Stomach (tissue), 9 donors: Measurements from ENCODE around the gene PRR5L. TPM values are rescaled to one million over a fixed set of nuclear protein-coding genes. Genes with fewer than 3 reads are reported as not detected.

Source experiments
- DNase-seq, 2 donors: peaks; one replicate each; pipeline versions ENCODE4 v3.0.0 to v3.0.0-alpha.2; 2013 to 2019
- H3K27ac ChIP-seq, 5 donors: fragments of 200-600 bp in 4 of 5; sonication (generic) in 4 of 5; one replicate each; pipeline ENCODE4 v1.5.1; 2013 to 2019; ENCODE audit warnings: mild to moderate bottlenecking in 1 of 5, moderate library complexity in 1 of 5
- H3K27me3 ChIP-seq, 3 donors: fragments of 200-600 bp; sonication (generic); one replicate each; pipeline ENCODE4 v1.5.1; 2017 to 2019; ENCODE audit warnings: mixed run types in 1 of 3
- H3K36me3 ChIP-seq, 4 donors: fragments of 200-600 bp; sonication (generic); 1 replicate in 3 of 4; 2 replicates in 1 of 4; pipeline ENCODE4 v1.5.1; 2016 to 2019
- H3K4me1 ChIP-seq, 4 donors: fragments of 200-600 bp; sonication (generic); one replicate each; pipeline ENCODE4 v1.5.1; 2016 to 2019
- H3K4me3 ChIP-seq, 4 donors: fragments of 200-600 bp; sonication (generic) in 3 of 4; one replicate each; pipeline ENCODE4 v1.5.1; 2016 to 2019; ENCODE audit warnings: mild to moderate bottlenecking in 1 of 4
- H3K9me3 ChIP-seq, 4 donors: fragments of 200-600 bp; sonication (generic); one replicate each; pipeline ENCODE4 v1.5.1; 2016 to 2019
- CTCF ChIP-seq, 7 experiments: fragments of 450-650 bp in 4 of 7; fragments of 200-600 bp in 3 of 7; sonication (generic) in 3 of 7; IDR thresholded peaks; one replicate each; pipeline ENCODE4 v1.5.1; 2016 to 2019; ENCODE audit warnings: antibody characterized with exemption in 7 of 7, control low read depth in 2 of 7, mild to moderate bottlenecking in 1 of 7
- EP300 ChIP-seq: sonication (generic); formaldehyde crosslinking; IDR thresholded peaks from one replicate; pipeline ENCODE4 v1.6.1; 2017; ENCODE audit warnings: antibody characterized with exemption
- POLR2A ChIP-seq, 4 donors: fragments of 450-650 bp; IDR thresholded peaks; one replicate each; pipeline ENCODE4 v1.6.1; 2016; ENCODE audit warnings: antibody characterized with exemption in 4 of 4, control low read depth in 2 of 4, mild to moderate bottlenecking in 1 of 4, moderate library complexity in 1 of 4
- POLR2AphosphoS5 ChIP-seq, 3 donors: sonication (generic); formaldehyde crosslinking; IDR thresholded peaks; one replicate each; pipeline ENCODE4 v1.6.1; 2016; ENCODE audit warnings: antibody characterized with exemption in 3 of 3
- WGBS, 5 donors: extraction: QIAGEN DNeasy Blood & Tissue Kit in 3 of 5; methylation state at CpG; one replicate each; pipeline versions ENCODE4 v1.1.5 to v1.1.7; 2013 to 2018; 5-methylcytosine and 5-hydroxymethylcytosine counted together
- intact Hi-C: fragments of 100-400 bp; cut with DNase I; formaldehyde crosslinking; loops from one replicate; pipeline ENCODE4 v1.15.1; 2023; ENCODE audit warnings: low total_unique reads
- polyA plus RNA-seq, 3 donors: library from polyadenylated mRNA; stranded (reverse); fragments of 200-250 nt; gene quantifications; one replicate each; pipeline ENCODE4 v1.2.3, GENCODE V29; 2013
- total RNA-seq, 5 donors: library from RNA; depleted of rRNA; stranded (reverse); fragments of >200 nt; gene quantifications; one replicate each; pipeline versions ENCODE4 v1.1.0 to v1.2.3, GENCODE V29; 2014 to 2016
- donor health status: healthy with polysubstance abuse.
- donor health status: Bipolar disorder and iron deficiency.
- donor health status: healthy.

PRR5L gene
- total and polyA plus RNA-seq, 8 donors = 1.4 to 274 (median 2.4) TPM; not detected in 1

GRCh38 chr11:36462321-36462720 lies 166.2 kb downstream of the PRR5L start:
- Histone ChIP-seq H3K9me3 (no peaks in the 10 kb centered on the region), H3K27me3 (no peaks in the 10 kb centered on the region), H3K4me1 (no peaks in the 10 kb centered on the region), H3K27ac (no peak overlapping the region), H3K36me3 (peaks cover 0 to 12% (median 11%) of the 10 kb centered on the region in 4 donors), H3K4me3 (no peak overlapping the region)
- 93 to 99% (median 95%) methylated on average over 11 to 15 of the region's 15 CpGs for WGBS, 5 donors
- DNase-seq = no peak
- no peak for TF ChIP-seq CTCF (IDR thresholded peaks at IDR 0.05)
- TF ChIP-seq POLR2A (IDR thresholded peaks at IDR 0.05) = no peak
- TF ChIP-seq POLR2AphosphoS5 (IDR thresholded peaks at IDR 0.05) = no peak
- no peak for TF ChIP-seq EP300
- intact Hi-C loops = no loop called here

- Histone ChIP-seq H3K27ac (no peak overlapping the region), H3K4me1 (no peaks in the 10 kb centered on the region), H3K27me3 (no peaks in the 10 kb centered on the region), H3K9me3 (no peaks in the 10 kb centered on the region), H3K4me3 (no peak overlapping the region), H3K36me3 (peaks cover 0 to 12% (median 11%) of the 10 kb centered on the region in 4 donors)
- no peak for TF ChIP-seq POLR2AphosphoS5 (IDR thresholded peaks at IDR 0.05)
- no peak for TF ChIP-seq CTCF (IDR thresholded peaks at IDR 0.05)
- TF ChIP-seq EP300 = no peak
- no peak for TF ChIP-seq POLR2A (IDR thresholded peaks at IDR 0.05)
- 49 to 72% (median 68%) methylated on average over 3 of the region's 3 CpGs for WGBS, 5 donors
- no peak for DNase-seq
- intact Hi-C loops = no loop called here
Measured at GRCh38 chr11:36463781-36464180, 167.7 kb downstream of the PRR5L start.

GRCh38 chr11:36464720-36465119 lies 168.6 kb downstream of the PRR5L start:
- H3K4me3 ChIP-seq = no peak overlapping the region
- intact Hi-C loops = no loop called here
- H3K36me3 ChIP-seq = peaks cover 0 to 12% (median 11%) of the 10 kb centered on the region in 4 donors
- H3K27ac ChIP-seq = no peak overlapping the region
- no peaks in the 10 kb centered on the region for H3K4me1 ChIP-seq
- H3K27me3 ChIP-seq = no peaks in the 10 kb centered on the region
- H3K9me3 ChIP-seq = no peaks in the 10 kb centered on the region
- WGBS, 5 donors = 76 to 95% (median 83%) methylated on average over 3 of the region's 3 CpGs
- DNase-seq = no peak
- TF ChIP-seq EP300 (no peak), POLR2A (IDR thresholded peaks at IDR 0.05) (no peak), CTCF (IDR thresholded peaks at IDR 0.05) (no peak), POLR2AphosphoS5 (IDR thresholded peaks at IDR 0.05) (no peak)

- H3K4me1 ChIP-seq = peaks cover 0 to 6% (median 3%) of the 10 kb centered on the region in 4 donors
Measured at GRCh38 chr11:36465449-36466163, 169.5 kb downstream of the PRR5L start.

More at GRCh38 chr11:36465449-36466163, 169.5 kb downstream of the PRR5L start:
- 91 to 98% (median 95%) methylated on average over 4 of the region's 4 CpGs for WGBS, 5 donors
- intact Hi-C loops = no loop called here
- peak in 1 of 2 donors; percentile 43 for DNase-seq
- no peak overlapping the region for H3K27ac ChIP-seq
- no peak for TF ChIP-seq POLR2AphosphoS5 (IDR thresholded peaks at IDR 0.05)
- no peak for TF ChIP-seq POLR2A (IDR thresholded peaks at IDR 0.05)
- no peak for TF ChIP-seq CTCF (IDR thresholded peaks at IDR 0.05)
- no peak for TF ChIP-seq EP300
- peaks cover 0 to 12% (median 11%) of the 10 kb centered on the region in 4 donors for H3K36me3 ChIP-seq
- H3K4me3 ChIP-seq = no peak overlapping the region
- H3K9me3 ChIP-seq = no peaks in the 10 kb centered on the region
- no peaks in the 10 kb centered on the region for H3K27me3 ChIP-seq
